ENCODE data around the gene CTIF. TPM values are rescaled to one million over a fixed set of nuclear protein-coding genes. Genes with fewer than 3 reads are reported as not detected.

Gene CTIF
- polyA plus RNA-seq, 1 of the 3 experiments (the other 2 are of a cell fraction) = 47.2 TPM

GRCh38 chr18:48569139-48569914 is 30.5 kb downstream of the CTIF start (continued):
- TF ChIP-seq USF2 (IDR thresholded peaks at IDR 0.05; ENCODE audit: borderline replicate concordance, low read depth, low read length) (no peak), MEF2A (IDR thresholded peaks at IDR 0.05; ENCODE audit: borderline replicate concordance, low read depth) (no peak), ZBTB33 (IDR thresholded peaks at IDR 0.05; ENCODE audit: borderline replicate concordance, low read depth) (no peak)

- no peak for TF ChIP-seq TAF1 (IDR thresholded peaks at IDR 0.05; ENCODE audit: borderline replicate concordance, low read depth, low read length)
- TF ChIP-seq NFIC (IDR thresholded peaks at IDR 0.05; ENCODE audit: borderline replicate concordance) = no peak
- TF ChIP-seq FOXM1 (IDR thresholded peaks at IDR 0.05; ENCODE audit: low read depth) = no peak
- no peak for TF ChIP-seq FOSL2 (IDR thresholded peaks at IDR 0.05; ENCODE audit: borderline replicate concordance, low read depth)
- no peak for TF ChIP-seq CHD2 (IDR thresholded peaks at IDR 0.05; ENCODE audit: low read length, partially characterized antibody)
- no peak for TF ChIP-seq EZH2phosphoT487 (IDR thresholded peaks at IDR 0.05; ENCODE audit: borderline replicate concordance, low read depth)
- TF ChIP-seq USF2 (IDR thresholded peaks at IDR 0.05; ENCODE audit: borderline replicate concordance, low read depth, low read length) = no peak
- TF ChIP-seq USF1 (IDR thresholded peaks at IDR 0.05; ENCODE audit: borderline replicate concordance, low read depth) = no peak
- TF ChIP-seq ELF1 (IDR thresholded peaks at IDR 0.05) = no peak
- no peak for TF ChIP-seq MXI1 (IDR thresholded peaks at IDR 0.05; ENCODE audit: low read depth, low read length)
- TF ChIP-seq TCF12 (IDR thresholded peaks at IDR 0.05) = no peak
- no peak for TF ChIP-seq JUND (IDR thresholded peaks at IDR 0.05)
- TF ChIP-seq SIN3A (IDR thresholded peaks at IDR 0.05; ENCODE audit: borderline replicate concordance, low read depth, low read length) = no peak
- no peak for TF ChIP-seq YY1 (IDR thresholded peaks at IDR 0.05; ENCODE audit: low read depth)
- TF ChIP-seq NRF1 (IDR thresholded peaks at IDR 0.05; ENCODE audit: low read depth, low read length) = no peak
- no peak for TF ChIP-seq GABPA (IDR thresholded peaks at IDR 0.05; ENCODE audit: low read depth)
- no peak for TF ChIP-seq GATA2 (CRISPR knock-in tag; IDR thresholded peaks at IDR 0.05)
- no peak for TF ChIP-seq EP300 (IDR thresholded peaks at IDR 0.05; ENCODE audit: borderline replicate concordance in 1 of 2, low read depth in 1 of 2, low read length in 1 of 2)
- TF ChIP-seq TEAD4 (IDR thresholded peaks at IDR 0.05; ENCODE audit: borderline replicate concordance, insufficient read depth) = no peak
- TF ChIP-seq MAX (IDR thresholded peaks at IDR 0.05; ENCODE audit: low read depth) = no peak
- peaks cover 96% of the 10 kb centered on the region for H4K20me1 ChIP-seq (ENCODE audit: insufficient read depth)
- WGBS (ENCODE audit: low lambda C conversion rate) = 85% methylated on average over 4 of the region's 4 CpGs
- no peaks in the 10 kb centered on the region for H3K9me3 ChIP-seq
- DNase-seq = no peak
- ChIA-PET CTCF (no interaction called here), POLR2A (no interaction called here)
- no peak overlapping the region for H2AFZ ChIP-seq (ENCODE audit: low read depth)
- H3K9me2 ChIP-seq = no peaks in the 10 kb centered on the region
- peaks cover 98% of the 10 kb centered on the region for H3K79me2 ChIP-seq (ENCODE audit: insufficient read depth)
- H3K27ac ChIP-seq (ENCODE audit: low read depth in 2 of 2, low read length in 1 of 2) = no peak overlapping the region
- no peaks in the 10 kb centered on the region for H3F3A ChIP-seq (replicated peaks; ENCODE audit: insufficient read depth)
- H3K4me2 ChIP-seq = no peak overlapping the region
- H3K9ac ChIP-seq = no peak overlapping the region
- H3K4me3 ChIP-seq (ENCODE audit: low read depth in 2 of 2, low read length in 1 of 2) = no peak overlapping the region
- H3K4me1 ChIP-seq (ENCODE audit: control insufficient read depth in 1 of 2, insufficient read depth in 2 of 2, low read depth in 1 of 2, low read length in 1 of 2) = peaks cover 0 to 25% of the 10 kb centered on the region in 2 experiments; a peak in 1 of 4 replicates
- H3K27me3 ChIP-seq (ENCODE audit: insufficient read depth) = no peaks in the 10 kb centered on the region
- H3K36me3 ChIP-seq (replicated peaks in 1 of 2; ENCODE audit: control insufficient read depth in 1 of 2, insufficient read depth in 2 of 2, low read length in 1 of 2) = no peaks in the 10 kb centered on the region
These were observed 31.1 kb downstream of the CTIF start for GRCh38 chr18:48569915-48570264.

Data from SK-N-SH (cell line).